ENCODE results near the gene KANSL2. TPM values are rescaled to one million over a fixed set of nuclear protein-coding genes. Genes with fewer than 3 reads are reported as not detected.
"Not testable (repeated sequence)": the region's sequence is repeated elsewhere in the genome, so short reads cannot be mapped to it uniquely, and the experiment has no call there.

KANSL2 gene
- total RNA-seq = 10 to 100 TPM; 45.7 to 48.4 TPM

GRCh38 chr12:48681710-48682532 is at the start of gene KANSL2:
KANSL2 (minus strand) TSS chr12:48682238; CDS start chr12:48681632, 606 bp downstream.
- intact Hi-C loops (cut with micrococcal nuclease) = loop anchor here (1.0 to 5.0 kb wide), 6 partner anchors 34 to 484 kb away; partner anchors contain the start of genes CCNT1 and DDX23
- no peaks in the 10 kb centered on the region for H3K27me3 Mint-ChIP-seq
- DNase-seq = peak; percentile 99
- ChIA-PET CTCF (interaction anchor here (1.1 to 2.5 kb wide), 3 partner anchors 10 to 113 kb away, joined by 3 to 9 read pairs (median 4); no protein-coding TSS in a partner anchor), POLR2A (interaction anchor here (0.9 to 2.5 kb wide), 11 partner anchors 9 to 797 kb away, joined by 3 to 9 read pairs (median 3); partner anchors contain the start of genes CCNT1, RHEBL1 and TUBA1B)
- H3K9me3 Mint-ChIP-seq = no peaks in the 10 kb centered on the region
- H3K4me3 Mint-ChIP-seq = peak within 1 kb of the TSS; percentile 99
- peak within 1 kb of the TSS; percentile 94 for H3K27ac Mint-ChIP-seq
- H3K4me1 Mint-ChIP-seq (ENCODE audit: low read depth) = peaks cover 41% of the 10 kb centered on the region
- H3K36me3 Mint-ChIP-seq = peaks cover 35% of the 10 kb centered on the region

GRCh38 chr12:48728807-48729206 is 46.8 kb upstream of the KANSL2 start:
- Mint-ChIP-seq H3K27ac (no peak overlapping the region), H3K27me3 (no peaks in the 10 kb centered on the region), H3K9me3 (no peaks in the 10 kb centered on the region), H3K36me3 (no peaks in the 10 kb centered on the region), H3K4me1 (ENCODE audit: low read depth) (no peaks in the 10 kb centered on the region), H3K4me3 (no peak overlapping the region)
- ChIA-PET CTCF (no interaction called here), POLR2A (no interaction called here)
- intact Hi-C loops (cut with micrococcal nuclease) = no loop called here
- no peak for DNase-seq

GRCh38 chr12:48720737-48721136 is 38.7 kb upstream of the KANSL2 start:
- peaks cover 12% of the 10 kb centered on the region for H3K4me1 Mint-ChIP-seq (ENCODE audit: low read depth)
- POLR2A ChIA-PET; DNase-seq; H3K4me3 Mint-ChIP-seq; H3K27me3 Mint-ChIP-seq; CTCF ChIA-PET; intact Hi-C loops (cut with micrococcal nuclease); H3K27ac Mint-ChIP-seq: not testable (repeated sequence)
- H3K9me3 Mint-ChIP-seq = peaks cover 22% of the 10 kb centered on the region
- H3K36me3 Mint-ChIP-seq = peaks cover 22% of the 10 kb centered on the region

GRCh38 chr12:48720171-48720570 is 38.1 kb upstream of the KANSL2 start:
- H3K27me3 Mint-ChIP-seq; DNase-seq; CTCF ChIA-PET; intact Hi-C loops (cut with micrococcal nuclease); H3K27ac Mint-ChIP-seq; H3K4me3 Mint-ChIP-seq; POLR2A ChIA-PET: not testable (repeated sequence)
- Mint-ChIP-seq H3K36me3 (peaks cover 24% of the 10 kb centered on the region), H3K9me3 (peaks cover 22% of the 10 kb centered on the region), H3K4me1 (ENCODE audit: low read depth) (peaks cover 15% of the 10 kb centered on the region)

- not testable (repeated sequence) for DNase-seq, H3K27me3 Mint-ChIP-seq, H3K4me3 Mint-ChIP-seq, H3K27ac Mint-ChIP-seq
- Mint-ChIP-seq H3K4me1 (ENCODE audit: low read depth) (peaks cover 27% of the 10 kb centered on the region), H3K36me3 (peaks cover 32% of the 10 kb centered on the region), H3K9me3 (peaks cover 22% of the 10 kb centered on the region)
- intact Hi-C loops (cut with micrococcal nuclease) = loop anchor here (5.0 kb wide), 2 partner anchors 522 to 612 kb away; partner anchors contain the start of gene SENP1
- POLR2A ChIA-PET = interaction anchor here (0.8 to 1.6 kb wide), 2 partner anchors 37 to 280 kb away, joined by 3 to 4 read pairs; partner anchors contain the start of gene KANSL2
- CTCF ChIA-PET = interaction anchor here (0.7 to 1.8 kb wide), 2 partner anchors 34 to 96 kb away, joined by 3 to 7 read pairs; no protein-coding TSS in a partner anchor
These were observed 37.0 kb upstream of the KANSL2 start for GRCh38 chr12:48719002-48719401.

- H3K36me3 Mint-ChIP-seq = peaks cover 43% of the 10 kb centered on the region
These were observed 35.2 kb upstream of the KANSL2 start for GRCh38 chr12:48717252-48717695.

GRCh38 chr12:48716493-48717251 is 34.6 kb upstream of the KANSL2 start, which contains the start of gene CCNT1:
CCNT1 (minus strand) TSS chr12:48716707; CDS start chr12:48716675, 32 bp downstream.
- Mint-ChIP-seq H3K9me3 (peaks cover 22% of the 10 kb centered on the region), H3K27ac (peak within 1 kb of the TSS; percentile 99), H3K4me1 (ENCODE audit: low read depth) (peaks cover 39% of the 10 kb centered on the region), H3K4me3 (peak within 1 kb of the TSS; percentile 98), H3K27me3 (no peaks in the 10 kb centered on the region), H3K36me3 (peaks cover 47% of the 10 kb centered on the region)
- POLR2A ChIA-PET = interaction anchor here (0.8 to 2.6 kb wide), 3 partner anchors 13 to 135 kb away, joined by 3 to 8 read pairs (median 3); partner anchors contain the start of genes DDX23 and KANSL2
- intact Hi-C loops (cut with micrococcal nuclease) = loop anchor here (1.0 to 5.0 kb wide), 10 partner anchors 34 to 908 kb away; partner anchors contain the start of genes KANSL2, SENP1 and TUBA1B
- DNase-seq = peak; percentile 100
- CTCF ChIA-PET = interaction anchor here (0.6 to 1.2 kb wide), 3 partner anchors 32 to 98 kb away, joined by 3 to 4 read pairs (median 3); no protein-coding TSS in a partner anchor

More at GRCh38 chr12:48717252-48717695, 35.2 kb upstream of the KANSL2 start:
- peak overlapping the region; percentile 98 for H3K4me3 Mint-ChIP-seq
- peaks cover 36% of the 10 kb centered on the region for H3K4me1 Mint-ChIP-seq (ENCODE audit: low read depth)
- no peaks in the 10 kb centered on the region for H3K27me3 Mint-ChIP-seq
- H3K27ac Mint-ChIP-seq = peak overlapping the region; percentile 99
- intact Hi-C loops (cut with micrococcal nuclease) = loop anchor here (2.0 to 5.0 kb wide), 6 partner anchors 34 to 908 kb away; partner anchors contain the start of genes SENP1 and TUBA1B
- CTCF ChIA-PET = interaction anchor here (0.6 to 1.8 kb wide), 2 partner anchors 33 to 97 kb away, joined by 3 to 7 read pairs; no protein-coding TSS in a partner anchor
- POLR2A ChIA-PET = interaction anchor here (1.6 to 2.6 kb wide), 2 partner anchors 35 to 281 kb away, joined by 4 to 8 read pairs; partner anchors contain the start of gene KANSL2
- DNase-seq = no peak
- H3K9me3 Mint-ChIP-seq = peaks cover 22% of the 10 kb centered on the region

GRCh38 chr12:48716168-48716492 is 34.1 kb upstream of the KANSL2 start:
- Mint-ChIP-seq H3K27me3 (no peaks in the 10 kb centered on the region), H3K4me3 (peak overlapping the region; percentile 98), H3K27ac (peak overlapping the region; percentile 99), H3K36me3 (peaks cover 50% of the 10 kb centered on the region), H3K9me3 (peaks cover 20% of the 10 kb centered on the region), H3K4me1 (ENCODE audit: low read depth) (peaks cover 43% of the 10 kb centered on the region)
- DNase-seq = no peak
- CTCF ChIA-PET = interaction anchor here (1.1 to 1.2 kb wide), 2 partner anchors 37 to 98 kb away, joined by 3 to 4 read pairs; no protein-coding TSS in a partner anchor
- intact Hi-C loops (cut with micrococcal nuclease) = loop anchor here (1.0 to 5.0 kb wide), 10 partner anchors 34 to 907 kb away; partner anchors contain the start of genes KANSL2, SENP1 and TUBA1B
- POLR2A ChIA-PET = interaction anchor here (0.8 to 2.6 kb wide), 3 partner anchors 12 to 136 kb away, joined by 3 to 8 read pairs (median 3); partner anchors contain the start of genes DDX23 and KANSL2

- Mint-ChIP-seq H3K27ac (no peak overlapping the region), H3K4me1 (ENCODE audit: low read depth) (peaks cover 58% of the 10 kb centered on the region), H3K4me3 (no peak overlapping the region), H3K36me3 (peaks cover 47% of the 10 kb centered on the region), H3K27me3 (no peaks in the 10 kb centered on the region), H3K9me3 (no peaks in the 10 kb centered on the region)
- ChIA-PET POLR2A (interaction anchor here (1.8 kb wide), 1 partner anchor 30 kb away, joined by 5 read pairs; the partner anchor contains the start of gene KANSL2), CTCF (interaction anchor here (0.6 kb wide), 1 partner anchor 41 kb away, joined by 3 read pairs; no protein-coding TSS in a partner anchor)
- DNase-seq = no peak
- intact Hi-C loops (cut with micrococcal nuclease) = no loop called here
These were observed 30.2 kb upstream of the KANSL2 start for GRCh38 chr12:48712209-48712608.

- POLR2A ChIA-PET; H3K27ac Mint-ChIP-seq; H3K27me3 Mint-ChIP-seq; H3K4me1 Mint-ChIP-seq (ENCODE audit: low read depth); intact Hi-C loops (cut with micrococcal nuclease); DNase-seq; CTCF ChIA-PET; H3K9me3 Mint-ChIP-seq; H3K4me3 Mint-ChIP-seq: not testable (repeated sequence)
- peaks cover 39% of the 10 kb centered on the region for H3K36me3 Mint-ChIP-seq
These were observed 16.8 kb upstream of the KANSL2 start for GRCh38 chr12:48698822-48699221.

GRCh38 chr12:48696626-48697025 is 14.6 kb upstream of the KANSL2 start:
- no peak for DNase-seq
- no peak overlapping the region for H3K4me3 Mint-ChIP-seq
- peaks cover 10% of the 10 kb centered on the region for H3K4me1 Mint-ChIP-seq (ENCODE audit: low read depth)
- peaks cover 53% of the 10 kb centered on the region for H3K36me3 Mint-ChIP-seq
- no peak overlapping the region for H3K27ac Mint-ChIP-seq
- intact Hi-C loops (cut with micrococcal nuclease) = no loop called here
- H3K27me3 Mint-ChIP-seq = no peaks in the 10 kb centered on the region
- no peaks in the 10 kb centered on the region for H3K9me3 Mint-ChIP-seq
- ChIA-PET POLR2A (interaction anchor here (0.5 kb wide), 1 partner anchor 492 kb away, joined by 3 read pairs; no protein-coding TSS in a partner anchor), CTCF (no interaction called here)

Measured in activated CD4-positive, alpha-beta memory T cell treated with anti-CD3 and anti-CD28 coated beads for 36 hours (primary cell).